ENCODE measurements around the gene ZNF714.

The ZNF714 gene

DNA sequence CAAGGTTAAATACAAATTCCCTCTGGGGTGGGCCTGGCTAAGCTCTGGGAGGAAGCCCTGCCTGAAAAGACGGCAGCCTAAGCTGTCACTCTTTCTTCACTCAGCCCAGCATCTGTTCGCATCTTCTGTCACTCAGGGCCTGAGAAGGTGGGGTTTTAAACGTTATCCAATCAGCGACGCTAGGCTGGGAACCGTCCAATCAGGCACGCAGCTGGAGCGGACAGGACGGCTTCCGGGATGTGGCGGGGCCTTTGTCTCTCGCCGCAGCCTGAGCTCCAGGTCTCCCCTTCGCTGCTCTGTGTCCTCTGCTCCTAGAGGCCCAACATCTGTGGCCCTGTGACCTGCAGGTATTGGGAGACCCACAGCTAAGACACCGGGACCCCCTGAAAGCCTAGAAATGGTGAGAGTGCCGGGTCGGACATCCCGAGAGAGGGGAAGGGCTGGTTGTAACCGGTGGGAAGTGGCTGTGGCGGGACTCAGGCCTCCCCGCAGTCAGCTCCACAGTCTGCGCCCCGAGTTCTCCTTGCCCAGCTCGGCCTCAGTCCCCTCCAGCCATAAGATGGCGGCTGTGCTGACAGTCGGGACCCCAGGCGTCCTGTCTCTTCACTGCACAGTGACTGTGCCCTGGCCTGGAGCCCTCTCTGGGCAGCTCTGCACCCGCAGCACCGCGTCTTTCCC, 59.9 kb downstream of the ZNF714 start, which contains the start of gene ZNF431:
TSS of gene ZNF431 (plus strand) at position 254 of the 678 bp plus-strand sequence. CDS start at position 398, 144 bp downstream.
- TF ChIP-seq, protein P1, sequence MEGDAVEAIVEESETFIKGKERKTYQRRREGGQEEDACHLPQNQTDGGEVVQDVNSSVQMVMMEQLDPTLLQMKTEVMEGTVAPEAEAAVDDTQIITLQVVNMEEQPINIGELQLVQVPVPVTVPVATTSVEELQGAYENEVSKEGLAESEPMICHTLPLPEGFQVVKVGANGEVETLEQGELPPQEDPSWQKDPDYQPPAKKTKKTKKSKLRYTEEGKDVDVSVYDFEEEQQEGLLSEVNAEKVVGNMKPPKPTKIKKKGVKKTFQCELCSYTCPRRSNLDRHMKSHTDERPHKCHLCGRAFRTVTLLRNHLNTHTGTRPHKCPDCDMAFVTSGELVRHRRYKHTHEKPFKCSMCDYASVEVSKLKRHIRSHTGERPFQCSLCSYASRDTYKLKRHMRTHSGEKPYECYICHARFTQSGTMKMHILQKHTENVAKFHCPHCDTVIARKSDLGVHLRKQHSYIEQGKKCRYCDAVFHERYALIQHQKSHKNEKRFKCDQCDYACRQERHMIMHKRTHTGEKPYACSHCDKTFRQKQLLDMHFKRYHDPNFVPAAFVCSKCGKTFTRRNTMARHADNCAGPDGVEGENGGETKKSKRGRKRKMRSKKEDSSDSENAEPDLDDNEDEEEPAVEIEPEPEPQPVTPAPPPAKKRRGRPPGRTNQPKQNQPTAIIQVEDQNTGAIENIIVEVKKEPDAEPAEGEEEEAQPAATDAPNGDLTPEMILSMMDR (IDR thresholded peaks at IDR 0.05; ENCODE audit: insufficient read depth, low read depth, low read length, missing control alignments): no peak
- DNase-seq (ENCODE audit: low read depth): peak; percentile 96
- peak within 1 kb of the TSS; percentile 56 for H3K4me3 ChIP-seq (ENCODE audit: low read depth, low read length)

DNA sequence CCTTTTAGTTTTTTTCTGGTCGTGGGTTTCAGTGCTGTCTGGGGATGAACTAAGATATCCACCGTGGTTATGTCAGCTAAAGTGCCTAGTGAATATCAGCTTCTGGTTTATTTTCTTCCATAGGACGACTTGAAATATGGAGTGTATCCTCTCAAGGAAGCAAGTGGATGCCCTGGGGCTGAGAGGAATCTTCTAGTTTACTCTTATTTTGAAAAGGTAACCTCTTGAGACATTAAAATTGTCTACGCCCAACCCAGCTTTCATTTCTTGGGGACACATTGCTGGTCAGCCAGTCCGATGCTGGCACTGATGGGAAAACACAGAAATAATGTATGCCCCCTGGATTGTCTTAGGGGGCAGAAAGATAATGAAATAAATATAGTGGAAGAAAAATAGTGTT, 61.4 kb downstream of the ZNF714 start:
- no peak overlapping the region for H3K4me3 ChIP-seq (ENCODE audit: low read depth, low read length)
- TF ChIP-seq, protein P1 (IDR thresholded peaks at IDR 0.05; ENCODE audit: insufficient read depth, low read depth, low read length, missing control alignments): no peak
- no peak for DNase-seq (ENCODE audit: low read depth)

DNA sequence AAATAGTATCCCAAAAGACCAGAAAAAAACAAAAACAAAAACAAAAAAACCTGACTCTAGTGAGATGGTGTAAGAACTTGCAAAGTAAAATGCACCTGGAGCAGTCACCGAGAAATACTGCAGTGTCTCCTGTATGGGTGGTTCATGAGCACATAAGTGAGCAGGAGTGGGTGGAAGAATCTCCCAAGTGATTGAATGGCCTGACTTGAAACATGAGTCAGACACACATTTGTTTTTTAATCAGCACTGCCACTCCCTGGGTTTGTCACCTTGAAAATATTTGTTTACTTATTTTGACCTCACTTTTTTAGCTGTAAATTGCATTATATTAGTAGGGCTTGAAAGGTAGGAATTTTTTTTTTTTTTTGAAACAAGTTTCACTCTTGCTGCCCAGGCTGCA, 61.9 kb downstream of the ZNF714 start:
- H3K4me3 ChIP-seq (ENCODE audit: low read depth, low read length): no peak overlapping the region
- DNase-seq (ENCODE audit: low read depth): no peak
- TF ChIP-seq, protein P1 (IDR thresholded peaks at IDR 0.05; ENCODE audit: insufficient read depth, low read depth, low read length, missing control alignments): no peak

DNA sequence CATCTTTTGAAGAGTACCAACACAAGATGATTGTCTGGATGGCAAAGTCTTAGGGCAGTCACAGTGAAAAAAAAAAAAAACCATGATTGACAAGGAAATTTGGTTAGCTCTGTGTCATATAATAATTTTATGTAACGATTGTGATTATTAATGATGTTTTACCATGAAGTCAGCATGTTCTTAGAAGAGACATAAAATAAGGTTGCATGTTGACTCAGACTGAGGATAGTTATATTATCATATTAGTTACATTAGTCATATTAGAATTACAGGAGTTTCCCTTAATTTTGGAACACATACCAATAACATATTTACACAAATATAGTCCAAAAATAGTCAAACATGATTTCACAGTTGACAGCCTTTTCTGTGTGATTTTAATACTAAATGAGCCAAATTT, 65.5 kb downstream of the ZNF714 start:
- TF ChIP-seq, protein P1 (IDR thresholded peaks at IDR 0.05; ENCODE audit: insufficient read depth, low read depth, low read length, missing control alignments): no peak
- no peak for DNase-seq (ENCODE audit: low read depth)
- no peak overlapping the region for H3K4me3 ChIP-seq (ENCODE audit: low read depth, low read length)

DNA sequence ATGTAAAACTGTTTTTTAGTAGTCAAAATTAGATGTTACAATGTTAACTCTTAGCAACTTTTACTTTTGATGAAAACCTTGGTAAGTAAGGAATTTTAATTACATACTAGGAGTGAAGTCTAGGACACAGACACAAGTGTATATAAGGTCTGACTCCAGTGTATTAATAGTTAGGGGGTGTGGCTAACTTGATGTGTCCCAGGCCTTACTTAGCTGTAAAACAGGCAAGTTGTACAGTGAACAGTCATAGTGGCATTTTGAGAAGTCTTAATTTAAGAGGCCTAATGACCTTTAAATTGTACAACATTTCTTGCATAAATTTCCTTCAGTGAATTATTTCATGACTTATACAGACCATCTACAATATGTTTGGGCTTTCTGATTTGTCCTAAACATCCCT, 66.7 kb downstream of the ZNF714 start:
- DNase-seq (ENCODE audit: low read depth): no peak
- TF ChIP-seq, protein P1 (IDR thresholded peaks at IDR 0.05; ENCODE audit: insufficient read depth, low read depth, low read length, missing control alignments): no peak
- no peak overlapping the region for H3K4me3 ChIP-seq (ENCODE audit: low read depth, low read length)

DNA sequence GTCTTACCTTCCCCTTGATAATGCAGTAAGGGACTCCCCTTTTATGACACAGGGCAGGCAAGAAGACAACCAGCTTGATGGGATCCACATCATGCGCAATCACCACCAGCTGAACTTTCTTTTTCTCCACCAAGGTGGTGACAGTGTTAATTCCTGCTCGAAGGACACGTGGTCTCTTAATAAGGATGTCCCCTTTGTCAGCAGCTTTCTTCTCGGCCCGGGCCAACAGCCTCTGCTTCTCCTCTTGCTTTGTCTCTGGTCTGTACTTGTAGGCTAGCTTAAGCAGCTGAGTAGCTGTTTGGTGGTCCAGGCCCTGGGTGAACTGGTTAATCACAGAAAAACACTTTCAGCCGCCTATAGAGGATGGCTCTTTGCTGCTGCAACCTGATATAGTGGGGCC, 67.9 kb downstream of the ZNF714 start:
- H3K4me3 ChIP-seq (ENCODE audit: low read depth, low read length): no peak overlapping the region
- TF ChIP-seq, protein P1 (IDR thresholded peaks at IDR 0.05; ENCODE audit: insufficient read depth, low read depth, low read length, missing control alignments): no peak
- no peak for DNase-seq (ENCODE audit: low read depth)

DNA sequence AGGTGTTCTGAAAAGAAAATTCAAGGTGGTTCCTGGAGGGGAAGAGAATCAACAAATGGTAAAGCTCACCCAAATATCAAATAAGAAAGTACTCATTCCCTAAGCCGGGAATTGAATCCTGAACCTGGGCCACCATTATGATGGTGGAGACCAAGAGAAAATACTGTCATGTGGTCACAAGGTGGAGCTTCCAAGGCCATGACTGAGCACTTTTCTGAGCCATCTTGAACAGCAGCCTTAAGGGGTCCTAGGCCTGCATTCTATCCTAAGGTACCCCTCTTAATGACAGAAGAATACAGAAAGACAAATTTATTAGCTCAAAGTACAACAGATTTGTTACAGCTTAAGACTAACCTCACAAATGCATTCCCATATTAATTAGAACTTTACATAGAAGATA, 69.5 kb downstream of the ZNF714 start:
- DNase-seq (ENCODE audit: low read depth): no peak
- TF ChIP-seq, protein P1 (IDR thresholded peaks at IDR 0.05; ENCODE audit: insufficient read depth, low read depth, low read length, missing control alignments): no peak
- H3K4me3 ChIP-seq (ENCODE audit: low read depth, low read length): no peak overlapping the region

All from GM12865 (cell line).